GM19351 (cell line): ENCODE data around the gene RNF220.

Experiments used
- ATAC-seq: cut with Tn5 transposase; IDR thresholded peaks from one replicate; pipeline ENCODE4 v1.9.1; 2021; ENCODE audit warnings: mild to moderate bottlenecking, moderate library complexity; ENCODE audit not compliant: unreplicated experiment

RNF220 gene

GRCh38 chr1:44405031-44405797, at the start of gene RNF220:
RNF220 (plus strand) TSS chr1:44405255.
- ATAC-seq: no peak

GRCh38 chr1:44355582-44356305, 49.3 kb upstream of the RNF220 start:
- ATAC-seq: no peak

- no peak for ATAC-seq
These were observed 47.3 kb upstream of the RNF220 start for GRCh38 chr1:44357710-44358109.

DNA sequence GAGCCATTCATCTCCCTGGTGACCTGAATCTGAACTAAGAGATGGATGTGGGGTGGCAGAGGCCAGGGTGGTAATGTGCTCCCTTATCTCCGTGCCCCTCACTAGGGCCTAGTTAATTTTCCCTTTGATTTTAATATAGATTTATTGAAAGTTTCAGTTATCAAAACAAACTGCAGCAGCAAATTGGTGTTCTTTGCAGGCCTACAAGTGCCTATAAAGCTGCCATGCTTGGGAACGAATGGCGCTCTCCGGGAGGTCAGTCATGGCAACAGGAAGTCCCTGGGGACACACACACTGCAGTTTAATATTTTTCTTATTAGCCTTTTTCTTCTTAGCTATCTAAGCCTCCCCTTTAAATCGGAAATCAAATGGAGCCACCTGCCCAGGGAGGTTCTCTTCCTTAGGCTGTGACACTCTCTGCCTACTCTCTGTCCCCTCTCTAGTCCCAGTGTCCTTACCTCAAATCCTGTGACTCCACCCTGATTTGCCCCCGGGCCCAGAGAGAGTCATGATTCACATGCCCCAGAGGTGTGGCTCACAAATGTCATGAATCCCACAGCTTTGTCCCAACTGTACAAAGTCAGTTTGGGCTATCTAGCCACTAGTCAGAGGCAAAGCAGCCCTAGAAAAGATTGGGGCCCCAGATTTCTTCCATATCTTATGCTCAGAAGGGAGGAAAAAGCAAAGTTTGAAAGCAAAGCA, 45.7 kb upstream of the RNF220 start:
- no peak for ATAC-seq

DNA sequence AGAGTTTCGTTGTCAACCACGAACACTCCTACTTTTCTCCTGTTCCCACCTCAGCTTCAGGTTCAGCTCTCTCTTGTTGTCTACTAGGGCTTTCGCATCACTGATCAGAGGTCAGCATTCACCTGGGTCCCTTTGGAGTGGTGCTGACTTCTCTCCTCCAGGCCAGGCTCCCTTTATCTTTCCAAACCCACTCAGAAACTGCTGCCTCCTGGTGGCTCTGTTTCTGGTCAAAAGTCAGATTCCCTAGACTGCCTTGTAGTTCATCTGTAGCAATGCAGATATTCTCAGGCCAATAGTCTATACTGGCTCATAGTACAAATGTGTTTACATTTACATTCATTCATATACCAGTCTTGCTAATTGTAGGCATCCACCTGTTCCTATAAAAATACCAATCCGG, 43.6 kb upstream of the RNF220 start:
- no peak for ATAC-seq

DNA sequence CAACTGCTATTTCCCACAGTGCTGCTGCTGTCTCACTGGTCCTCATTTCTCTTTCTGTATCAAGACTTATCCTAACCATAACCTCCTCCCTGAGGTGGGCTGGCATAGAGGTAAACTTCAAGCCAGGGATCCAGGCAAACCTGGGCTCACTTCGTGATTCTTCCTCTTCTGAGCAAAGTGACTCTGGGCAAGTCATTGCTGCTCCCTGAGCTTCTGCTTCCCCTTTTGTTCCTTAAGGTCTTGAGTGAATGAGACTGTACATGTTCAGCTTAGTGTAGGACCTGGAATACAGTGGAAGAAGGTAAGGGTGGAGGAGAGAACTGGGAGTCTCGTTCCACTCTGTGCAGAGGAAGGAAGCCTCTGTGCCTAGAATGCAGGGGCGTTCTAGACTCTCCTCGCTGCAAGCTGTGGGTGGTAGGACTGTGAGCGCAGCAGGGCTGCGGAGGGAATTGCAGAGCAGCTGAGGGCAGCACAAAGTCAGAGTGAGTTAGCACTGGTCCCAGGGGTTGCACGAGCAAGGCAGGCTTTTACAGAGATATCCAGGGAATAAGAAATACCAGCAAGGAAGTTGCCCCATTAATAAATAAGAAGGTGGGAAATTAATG, 38.6 kb upstream of the RNF220 start:
- no peak for ATAC-seq

GRCh38 chr1:44367944-44368343, 37.1 kb upstream of the RNF220 start:
- ATAC-seq: no peak

GRCh38 chr1:44368471-44369151, 36.4 kb upstream of the RNF220 start:
- ATAC-seq: no peak

DNA sequence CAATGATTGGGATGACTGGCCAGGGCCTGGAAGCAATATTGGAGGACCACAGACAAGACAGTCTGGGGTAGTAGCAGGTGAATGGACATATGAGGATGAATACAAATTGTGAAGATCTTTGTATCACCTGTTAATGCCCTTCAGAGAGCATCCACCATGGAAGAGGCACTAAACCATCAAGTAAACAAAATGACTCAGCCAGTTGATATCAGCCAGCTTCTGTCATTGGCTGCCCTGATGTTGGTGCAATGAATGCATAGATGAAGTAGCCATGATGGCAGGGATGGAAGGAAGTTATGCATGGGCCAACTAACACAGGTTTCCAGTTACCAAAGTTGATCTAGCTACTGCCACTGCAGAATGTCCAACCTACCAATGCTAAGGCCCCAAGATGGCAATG, 33.8 kb upstream of the RNF220 start:
- ATAC-seq: no peak

DNA sequence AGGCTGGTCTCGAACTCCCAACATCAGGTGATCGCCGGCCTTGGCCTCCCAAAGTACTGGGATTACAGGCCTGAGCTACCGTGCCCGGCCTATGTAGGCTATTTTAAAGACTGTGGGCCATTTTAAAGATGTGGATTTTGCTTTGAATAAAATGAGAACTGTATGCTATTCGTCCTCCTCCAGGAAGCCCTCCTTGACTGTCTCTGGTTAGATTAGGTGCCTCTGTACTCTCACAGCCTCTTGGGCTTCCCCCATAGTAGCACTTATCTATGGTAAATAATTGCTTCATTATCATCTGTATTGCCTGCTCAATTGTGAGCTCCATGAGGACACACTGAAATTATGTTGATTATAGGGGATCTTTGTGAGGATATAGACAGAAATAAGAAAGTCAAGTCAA, 29.5 kb upstream of the RNF220 start:
- no peak for ATAC-seq

GRCh38 chr1:44377925-44378784, 26.9 kb upstream of the RNF220 start:
- ATAC-seq: no peak

- ATAC-seq: no peak
These were observed 24.3 kb upstream of the RNF220 start for GRCh38 chr1:44380666-44381177.

DNA sequence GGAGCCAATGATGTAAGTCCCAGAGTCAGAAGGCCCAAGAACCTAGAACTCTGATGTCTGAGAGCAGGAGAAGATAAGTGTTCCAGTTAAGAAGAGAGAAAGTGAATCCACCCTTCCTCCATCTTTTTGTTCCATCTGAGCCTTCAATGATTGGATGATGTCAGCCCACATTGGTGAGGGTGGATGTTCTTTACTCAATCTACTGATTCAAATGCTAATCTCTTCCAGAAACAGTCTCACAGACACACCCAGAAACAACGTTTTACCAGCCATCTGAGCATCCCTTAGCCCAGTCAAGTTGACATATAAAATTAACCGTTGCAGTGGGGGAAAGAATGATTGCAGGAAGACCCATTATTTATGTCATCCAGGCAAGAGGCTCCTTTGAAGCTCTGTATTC, 16.5 kb upstream of the RNF220 start:
- ATAC-seq: no peak

DNA sequence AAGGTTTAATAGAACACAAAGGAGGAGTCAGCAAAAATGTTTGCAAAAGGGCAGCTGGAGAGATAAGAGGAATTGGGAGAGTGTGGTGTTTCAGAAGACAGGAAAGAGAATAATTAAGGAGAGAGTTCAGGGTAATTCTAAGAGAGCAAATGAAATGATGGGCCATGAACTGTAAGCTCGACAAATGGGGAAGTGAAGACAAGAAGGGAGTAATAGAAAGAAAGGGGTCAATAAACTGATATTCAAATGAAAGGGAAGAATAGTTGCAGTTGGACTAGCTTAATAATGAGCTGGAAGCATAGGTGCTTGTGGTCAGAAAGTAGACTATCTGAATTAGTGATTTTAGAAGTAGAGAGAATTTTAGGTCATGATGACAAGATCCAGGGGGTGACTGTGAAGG, 15.6 kb upstream of the RNF220 start:
- ATAC-seq: no peak

GRCh38 chr1:44390277-44390676, 14.8 kb upstream of the RNF220 start:
- ATAC-seq: no peak

DNA sequence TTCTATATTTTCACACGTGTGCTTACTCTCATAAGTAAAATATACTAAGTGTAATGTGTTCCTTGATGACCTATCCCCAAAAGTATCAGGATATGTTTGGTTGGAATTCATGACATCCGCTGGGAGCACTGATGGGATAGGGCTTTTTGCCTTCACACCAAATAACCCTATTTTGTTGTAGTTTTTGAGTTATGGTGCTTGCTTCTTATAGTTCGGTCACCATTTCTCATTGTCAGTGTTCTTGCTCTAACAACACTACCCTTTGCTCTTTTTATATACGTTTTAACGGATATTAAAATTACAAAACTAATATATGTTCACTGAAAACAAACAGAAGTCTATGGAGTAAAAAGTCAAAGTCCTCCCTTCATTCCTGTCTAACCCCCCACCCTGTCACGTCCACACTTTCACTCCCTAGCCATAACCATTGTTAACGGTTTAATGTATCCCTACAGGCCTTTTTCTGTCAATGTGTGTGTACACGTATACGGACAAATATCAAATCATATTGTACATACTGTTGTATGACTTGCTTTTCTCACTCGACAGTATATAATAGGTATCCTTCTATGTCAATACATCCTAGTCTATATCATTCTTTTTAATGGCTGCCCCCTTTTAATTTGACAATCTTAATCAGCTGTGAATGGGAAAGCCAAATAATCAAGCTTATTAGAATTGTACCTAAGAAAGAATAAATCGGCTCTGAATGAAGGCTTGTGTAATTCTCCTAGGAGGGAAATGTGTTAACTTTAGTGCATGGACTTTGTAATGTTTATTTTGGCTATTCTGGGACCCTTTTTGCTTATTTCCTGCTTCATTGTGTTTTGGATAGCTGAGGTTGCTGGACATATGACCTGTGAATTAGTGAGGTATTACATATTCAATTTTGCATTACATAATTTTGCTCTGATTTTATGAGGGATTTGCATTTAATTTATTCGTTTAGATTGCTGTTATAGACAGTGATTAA, 3.5 kb upstream of the RNF220 start:
- no peak for ATAC-seq

GRCh38 chr1:44405798-44406736, 1.0 kb downstream of the RNF220 start:
- ATAC-seq: no peak
